ENCODE measurements around the gene SRCAP. TPM values are rescaled to one million over a fixed set of nuclear protein-coding genes. Genes with fewer than 3 reads are reported as not detected.
A peak's percentile ranks its signal among the peaks of the same experiment; 100 is the strongest.

Gene SRCAP
- total and polyA plus RNA-seq, 2 of the 8 experiments (the other 6 are each of a cell fraction or from before 2014, with no cell fraction given), result 5.5 to 54.3 TPM

DNA sequence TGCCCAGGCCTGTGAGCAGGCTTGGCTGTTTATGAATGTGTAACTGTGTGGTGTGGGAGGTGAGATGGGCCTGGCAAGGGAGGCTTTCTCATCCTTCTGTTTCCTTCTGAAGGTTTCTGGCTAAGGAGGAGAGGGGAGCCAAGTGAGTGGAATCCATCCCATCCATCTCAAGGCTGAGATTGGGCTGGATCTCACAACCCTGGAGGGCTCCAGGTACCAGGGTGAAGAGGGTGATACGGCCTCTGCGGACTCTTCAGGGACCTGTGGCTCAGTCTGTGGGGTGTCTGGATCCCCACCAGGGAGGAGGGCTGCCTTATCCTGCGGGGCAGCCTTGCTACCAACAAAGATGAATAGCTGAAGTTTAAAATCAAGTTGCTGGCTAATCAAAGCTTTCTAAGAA, 81.0 kb downstream of the SRCAP start:
- Histone ChIP-seq H4K8ac (ENCODE audit: extremely low read depth, insufficient read depth, low read length) (no peak overlapping the region), H3K14ac (ENCODE audit: insufficient read length) (no peak overlapping the region), H3K79me2 (ENCODE audit: control insufficient read depth in 1 of 2, insufficient read depth in 2 of 2, low read length in 2 of 2) (peaks cover 0 to 2% of the 10 kb centered on the region in 2 experiments; a peak in 2 of 4 replicates), H4K91ac (replicated peaks; ENCODE audit: insufficient read length, low read length) (no peak overlapping the region), H3K18ac (ENCODE audit: extremely low read depth, low read length) (no peak overlapping the region), H4K20me1 (replicated peaks in 1 of 2; ENCODE audit: control insufficient read depth in 1 of 2, insufficient read depth in 2 of 2, low read length in 2 of 2) (peaks cover 0 to 9% of the 10 kb centered on the region in 2 experiments), H3K27me3 (replicated peaks in 1 of 4; ENCODE audit: control insufficient read depth in 3 of 4, extremely low read depth in 1 of 4, insufficient read depth in 3 of 4, low read length in 3 of 4) (no peaks in the 10 kb centered on the region; a peak in 1 of 7 replicates), H3K27ac (ENCODE audit: low read depth, low read length) (no peak overlapping the region), H3K4ac (replicated peaks; ENCODE audit: insufficient read length, low read depth, low read length) (no peak overlapping the region), H3K4me3 (ENCODE audit: extremely low read depth in 1 of 4, insufficient read depth in 2 of 4, low read depth in 3 of 4, low read length in 4 of 4) (no peak overlapping the region), H3K9me3 (ENCODE audit: insufficient read depth in 2 of 2, low read depth in 1 of 2, low read length in 1 of 2) (no peaks in the 10 kb centered on the region), H3K4me1 (replicated peaks in 1 of 4; ENCODE audit: control insufficient read depth in 3 of 4, insufficient read depth in 4 of 4, low read length in 3 of 4) (peaks cover 0 to 11% (median 3%) of the 10 kb centered on the region in 4 experiments; a peak in 5 of 7 replicates), H3K36me3 (ENCODE audit: control insufficient read depth in 2 of 4, insufficient read depth in 4 of 4, low read length in 3 of 4) (peaks cover 11 to 25% (median 17%) of the 10 kb centered on the region in 4 experiments; a peak in 6 of 8 replicates), H2AK5ac (ENCODE audit: low read depth, low read length) (no peak overlapping the region), H3K79me1 (ENCODE audit: low read depth, low read length) (no peaks in the 10 kb centered on the region; the same call in none of the 2 replicates), H2BK5ac (ENCODE audit: low read depth, low read length) (no peak overlapping the region), H2BK20ac (ENCODE audit: low read length) (no peak overlapping the region), H3K23me2 (ENCODE audit: low read depth, low read length) (peaks cover 4% of the 10 kb centered on the region; the same call in 1 of the 2 replicates), H3K23ac (ENCODE audit: insufficient read length) (no peak overlapping the region), H2AFZ (ENCODE audit: low read length) (no peak overlapping the region), H2BK120ac (replicated peaks; ENCODE audit: low read depth, low read length) (no peak overlapping the region), H4K5ac (ENCODE audit: insufficient read length, low read depth, low read length) (no peak overlapping the region), H3K4me2 (ENCODE audit: insufficient read depth in 1 of 2, low read depth in 2 of 2, low read length in 2 of 2) (no peak overlapping the region), H3K56ac (replicated peaks; ENCODE audit: insufficient read length, low read depth, low read length) (no peak overlapping the region), H3K9ac (replicated peaks in 1 of 4; ENCODE audit: extremely low read depth in 1 of 4, low read depth in 3 of 4, low read length in 3 of 4) (no peak overlapping the region), H2BK15ac (ENCODE audit: low read length) (no peak overlapping the region), H2BK12ac (ENCODE audit: low read depth, low read length) (no peak overlapping the region)
- ChIA-PET CTCF (ENCODE audit: partially characterized antibody) (interaction anchor here (0.9 to 1.0 kb wide), 2 partner anchors 13 to 120 kb away, joined by 3 read pairs; no protein-coding TSS in a partner anchor), POLR2A (ENCODE audit: partially characterized antibody) (interaction anchor here (0.9 to 2.6 kb wide), 7 partner anchors 9 to 26 kb away, joined by 3 to 9 read pairs (median 4); no protein-coding TSS in a partner anchor)
- WGBS, 2 experiments (ENCODE audit: extremely low coverage in 1 of 2, insufficient coverage in 1 of 2, insufficient read length in 1 of 2, insufficient replicate concordance in 2 of 2, low coverage in 1 of 2, low lambda C conversion rate in 2 of 2, missing lambda C conversion rate in 1 of 2), result 95% methylated on average over 3 of the region's 3 CpGs; no CpG with 5 or more reads in 1 of the 2 experiments
- FAIRE-seq (no peak), DNase-seq (ENCODE audit: low read depth in 1 of 2, low spot score in 2 of 2) (no peak)
- TF ChIP-seq POLR2A (IDR thresholded peaks at IDR 0.05; ENCODE audit: control extremely low read depth in 1 of 2, low read depth in 2 of 2, low read length in 2 of 2), result peak in 1 of 2 experiments; percentile 33; a peak in 1 of 3 replicates
- TF ChIP-seq, protein P1, sequence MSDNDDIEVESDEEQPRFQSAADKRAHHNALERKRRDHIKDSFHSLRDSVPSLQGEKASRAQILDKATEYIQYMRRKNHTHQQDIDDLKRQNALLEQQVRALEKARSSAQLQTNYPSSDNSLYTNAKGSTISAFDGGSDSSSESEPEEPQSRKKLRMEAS (IDR thresholded peaks at IDR 0.05), result no peak

Measured in H1 (cell line).